Mucosa of descending colon (tissue), 3 donors: ENCODE results near the gene NANOS1. TPM values are rescaled to one million over a fixed set of nuclear protein-coding genes. Genes with fewer than 3 reads are reported as not detected.

Experiments
- ATAC-seq: fragments of 200-7000 bp; cut with Tn5 transposase; one replicate; pipeline ENCODE4 v1.9.1; 2020; ENCODE audit warnings: mild to moderate bottlenecking, moderate library complexity
- DNase-seq, 3 donors: peaks; one replicate each; pipeline ENCODE4 v3.0.0-alpha.2; 2020
- H3K36me3 ChIP-seq: fragments of 200-600 bp; one replicate; pipeline ENCODE4 v1.8.0; 2021; ENCODE audit warnings: low read depth, mild to moderate bottlenecking
- H3K4me1 ChIP-seq: fragments of 200-600 bp; one replicate; pipeline ENCODE4 v1.8.0; 2021; ENCODE audit warnings: low read depth, mild to moderate bottlenecking
- H3K4me3 ChIP-seq: fragments of 200-600 bp; one replicate; pipeline ENCODE4 v1.8.0; 2021; ENCODE audit warnings: mild to moderate bottlenecking
- H3K9me3 ChIP-seq: fragments of 200-600 bp; one replicate; pipeline ENCODE4 v1.8.0; 2021; ENCODE audit warnings: mild to moderate bottlenecking
- intact Hi-C, 2 donors: fragments of 100-400 bp; cut with DNase I in 1 of 2; cut with micrococcal nuclease in 1 of 2; formaldehyde crosslinking; loops; one replicate each; pipeline versions ENCODE4 v1.11.0 to v1.11.1; 2022; cut with DNase I, micrococcal nuclease
- total RNA-seq, 3 donors: library from RNA; stranded (reverse); fragmentation: NEBNext Ultra II Directional in 2 of 3; extraction: Animal tissue kit (Norgen Biotek cat#: 25700) in 2 of 3; gene quantifications; one replicate each; pipeline versions ENCODE4 v1.2.1 to v1.2.4, GENCODE V29; 2021 to 2023
- TF ChIP-seq, protein P1 (sequence below): fragments of 200-600 bp; IDR thresholded peaks from one replicate; pipeline ENCODE4 v1.8.0; 2022; ENCODE audit warnings: antibody characterized with exemption, mild to moderate bottlenecking
- donor health status: DM: no; HTN: no; CAD: no; lungs with moderate emphysema.
- donor health status: DM: no; HTN: no; CAD: no.
- donor health status: DM: no; HTN: yes; CAD: no.

The NANOS1 gene
- total RNA-seq, 3 donors from 2014 or later = 0.12 to 2.7 (median 0.43) TPM

DNA sequence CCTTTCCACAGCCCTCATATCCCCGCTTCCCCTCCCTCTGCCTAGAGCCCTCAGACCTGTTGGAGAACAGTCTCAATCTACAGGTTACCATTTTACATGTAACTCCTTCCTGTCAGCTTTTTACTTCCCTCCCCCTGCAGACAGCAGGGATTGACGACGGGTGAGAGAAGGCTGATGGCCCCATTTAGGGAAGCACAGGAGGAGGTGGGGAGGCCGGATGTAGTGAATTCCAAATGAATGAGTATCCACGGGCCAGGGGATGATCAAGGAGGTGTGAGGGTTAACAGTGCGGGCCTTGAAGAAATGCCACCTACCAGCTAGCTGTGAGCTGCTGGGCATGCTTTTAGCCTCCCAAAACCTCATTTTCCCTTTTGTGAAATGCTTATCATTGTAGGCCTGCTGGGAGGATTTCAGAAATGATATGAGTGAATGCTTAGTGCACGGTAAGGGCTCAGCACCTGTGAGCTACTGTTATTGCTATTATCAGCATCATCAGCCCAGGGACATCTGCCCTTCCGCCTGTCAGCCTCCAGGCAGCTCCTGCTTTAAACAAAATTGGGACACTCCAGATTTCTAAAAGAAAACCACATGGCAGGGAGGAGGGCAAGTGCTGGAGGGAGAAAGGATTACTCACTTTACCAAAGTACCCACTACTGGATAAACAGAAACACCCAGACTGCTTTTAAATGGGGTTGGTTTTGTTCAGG, 6.5 kb upstream of the NANOS1 start:
- ATAC-seq (no peak), DNase-seq (no peak)
- no peaks in the 10 kb centered on the region for H3K4me1 ChIP-seq
- TF ChIP-seq, protein P1, sequence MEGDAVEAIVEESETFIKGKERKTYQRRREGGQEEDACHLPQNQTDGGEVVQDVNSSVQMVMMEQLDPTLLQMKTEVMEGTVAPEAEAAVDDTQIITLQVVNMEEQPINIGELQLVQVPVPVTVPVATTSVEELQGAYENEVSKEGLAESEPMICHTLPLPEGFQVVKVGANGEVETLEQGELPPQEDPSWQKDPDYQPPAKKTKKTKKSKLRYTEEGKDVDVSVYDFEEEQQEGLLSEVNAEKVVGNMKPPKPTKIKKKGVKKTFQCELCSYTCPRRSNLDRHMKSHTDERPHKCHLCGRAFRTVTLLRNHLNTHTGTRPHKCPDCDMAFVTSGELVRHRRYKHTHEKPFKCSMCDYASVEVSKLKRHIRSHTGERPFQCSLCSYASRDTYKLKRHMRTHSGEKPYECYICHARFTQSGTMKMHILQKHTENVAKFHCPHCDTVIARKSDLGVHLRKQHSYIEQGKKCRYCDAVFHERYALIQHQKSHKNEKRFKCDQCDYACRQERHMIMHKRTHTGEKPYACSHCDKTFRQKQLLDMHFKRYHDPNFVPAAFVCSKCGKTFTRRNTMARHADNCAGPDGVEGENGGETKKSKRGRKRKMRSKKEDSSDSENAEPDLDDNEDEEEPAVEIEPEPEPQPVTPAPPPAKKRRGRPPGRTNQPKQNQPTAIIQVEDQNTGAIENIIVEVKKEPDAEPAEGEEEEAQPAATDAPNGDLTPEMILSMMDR = no peak
- H3K9me3 ChIP-seq = no peaks in the 10 kb centered on the region
- no peak overlapping the region for H3K4me3 ChIP-seq
- intact Hi-C loops = no loop called here
- H3K36me3 ChIP-seq = no peaks in the 10 kb centered on the region

DNA sequence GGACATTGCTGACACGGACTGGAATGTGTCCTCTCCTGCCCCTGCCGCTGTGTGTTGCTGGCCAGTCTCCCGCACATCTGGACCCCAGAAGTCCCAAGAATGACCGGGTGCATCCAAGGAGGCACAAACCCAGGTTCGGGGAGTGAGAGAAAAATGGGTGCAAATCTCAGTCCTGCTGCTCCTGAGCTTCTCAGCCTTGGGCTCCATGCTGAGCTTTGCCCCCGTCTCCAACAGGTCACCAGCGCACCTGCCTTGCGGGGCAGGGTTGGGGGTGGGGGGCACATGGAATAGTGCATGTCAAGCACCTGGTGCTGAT, 6.0 kb upstream of the NANOS1 start:
- no peaks in the 10 kb centered on the region for H3K36me3 ChIP-seq
- intact Hi-C loops = no loop called here
- no peak overlapping the region for H3K4me3 ChIP-seq
- no peaks in the 10 kb centered on the region for H3K4me1 ChIP-seq
- H3K9me3 ChIP-seq = no peaks in the 10 kb centered on the region
- no peak for DNase-seq
- TF ChIP-seq, protein P1 = no peak
- no peak for ATAC-seq

DNA sequence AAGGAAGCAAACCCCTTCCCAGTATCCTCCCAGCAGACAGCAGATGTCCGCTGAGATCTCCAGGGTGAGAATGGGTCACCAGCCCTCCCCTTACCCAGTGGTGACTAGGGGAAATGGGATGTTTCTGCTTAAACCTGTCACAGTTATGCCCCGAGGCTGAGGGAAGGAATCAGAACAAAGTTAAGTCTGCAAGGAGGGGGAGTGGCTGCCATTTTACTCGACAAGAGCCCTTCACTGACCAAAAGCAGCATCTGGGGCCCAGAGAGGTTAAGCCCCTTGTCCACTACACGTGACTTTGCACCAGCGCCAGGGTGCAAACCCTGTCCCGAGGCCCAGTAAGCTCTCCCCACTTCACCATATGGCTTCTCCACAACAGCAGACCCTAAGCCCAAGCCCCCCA, 4.6 kb upstream of the NANOS1 start:
- H3K4me1 ChIP-seq = peaks cover 4% of the 10 kb centered on the region
- no peak overlapping the region for H3K4me3 ChIP-seq
- intact Hi-C loops = no loop called here
- ATAC-seq (no peak), DNase-seq (no peak)
- TF ChIP-seq, protein P1 = no peak
- H3K9me3 ChIP-seq = no peaks in the 10 kb centered on the region
- no peaks in the 10 kb centered on the region for H3K36me3 ChIP-seq

DNA sequence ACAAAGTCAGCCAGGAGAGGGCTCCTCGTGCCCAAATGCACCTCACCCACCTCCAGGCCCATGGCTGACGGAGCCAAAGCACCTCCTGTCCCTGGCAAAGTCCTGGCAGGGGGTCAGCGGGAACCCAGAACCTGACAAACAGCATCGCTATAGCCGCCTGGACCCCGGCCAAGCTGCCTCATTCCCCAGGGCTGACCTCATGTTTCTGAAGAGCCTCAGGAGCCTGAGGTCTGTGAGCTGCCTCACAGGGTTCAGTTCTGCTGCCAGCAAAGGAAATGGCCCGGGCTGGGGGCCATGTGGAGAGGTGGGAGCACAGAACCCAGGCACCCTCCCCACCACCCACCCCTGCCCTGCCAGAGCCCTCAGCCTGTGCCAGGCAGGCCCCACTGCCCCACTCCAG, 4.2 kb upstream of the NANOS1 start:
- H3K4me3 ChIP-seq = no peak overlapping the region
- H3K36me3 ChIP-seq = no peaks in the 10 kb centered on the region
- ATAC-seq (no peak), DNase-seq (no peak)
- H3K4me1 ChIP-seq = peaks cover 4% of the 10 kb centered on the region
- no peaks in the 10 kb centered on the region for H3K9me3 ChIP-seq
- intact Hi-C loops = no loop called here
- TF ChIP-seq, protein P1 = no peak

DNA sequence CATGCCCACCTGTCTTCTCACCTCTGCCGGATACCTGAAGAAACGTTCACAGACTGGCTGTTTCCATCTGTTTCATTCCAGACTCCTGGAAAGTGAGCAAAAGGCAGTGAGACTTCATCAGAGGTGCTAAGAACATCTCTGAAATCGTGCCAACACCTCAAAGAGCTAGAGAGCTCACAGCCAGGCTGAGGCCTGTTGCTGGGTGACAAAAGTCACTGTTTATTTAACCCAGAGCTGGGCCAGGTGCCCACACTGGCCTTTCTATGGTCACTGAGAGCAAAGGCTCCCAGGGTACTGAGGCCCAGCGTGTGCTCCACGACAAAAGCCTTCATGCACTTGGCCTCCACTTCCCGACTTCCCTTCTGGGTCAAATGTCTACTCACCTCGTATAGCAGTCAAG, 3.7 kb upstream of the NANOS1 start:
- no peaks in the 10 kb centered on the region for H3K9me3 ChIP-seq
- TF ChIP-seq, protein P1 = no peak
- H3K36me3 ChIP-seq = no peaks in the 10 kb centered on the region
- intact Hi-C loops = no loop called here
- ATAC-seq (no peak), DNase-seq (no peak)
- H3K4me3 ChIP-seq = no peak overlapping the region
- peaks cover 4% of the 10 kb centered on the region for H3K4me1 ChIP-seq
